NCI-H1436 treated with DMSO at 0.1 percent for 48 hours (cell line): Measurements from ENCODE around the gene BEX2.
A peak's percentile ranks its signal among the peaks of the same experiment; 100 is the strongest.
"Not testable (repeated sequence)": the region's sequence is repeated elsewhere in the genome, so short reads cannot be mapped to it uniquely, and the experiment has no call there.

Experiments used
- DNase-seq: peaks from one replicate; lab custom pipeline; 2025; lab: John Stamatoyannopoulos, UW

Gene BEX2

GRCh38 chrX:103310555-103311398 is at the start of gene BEX2:
BEX2 (minus strand) TSS chrX:103310990; CDS start chrX:103309976, 1,014 bp downstream.
- peak; percentile 56 for DNase-seq

DNA sequence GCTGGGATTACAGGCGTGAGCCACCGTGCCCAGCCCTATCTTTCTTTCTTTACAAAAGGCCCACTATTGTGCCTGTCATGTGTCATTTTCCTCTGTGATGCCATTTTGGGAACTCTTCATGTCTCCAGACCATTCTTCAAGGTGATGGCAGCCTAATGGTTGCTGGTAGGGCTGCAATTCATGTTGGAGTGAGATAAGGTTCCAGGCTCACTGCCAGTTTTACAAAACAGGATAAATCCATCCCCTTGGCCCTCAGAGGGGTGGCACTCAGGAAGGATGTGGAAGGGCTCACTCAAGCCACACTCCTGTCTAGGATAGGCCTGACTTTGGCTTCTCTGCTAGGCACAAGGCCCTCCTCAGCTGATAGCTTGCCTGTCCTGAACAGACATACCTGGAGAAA is 49.3 kb upstream of the BEX2 start:
- no peak for DNase-seq

DNA sequence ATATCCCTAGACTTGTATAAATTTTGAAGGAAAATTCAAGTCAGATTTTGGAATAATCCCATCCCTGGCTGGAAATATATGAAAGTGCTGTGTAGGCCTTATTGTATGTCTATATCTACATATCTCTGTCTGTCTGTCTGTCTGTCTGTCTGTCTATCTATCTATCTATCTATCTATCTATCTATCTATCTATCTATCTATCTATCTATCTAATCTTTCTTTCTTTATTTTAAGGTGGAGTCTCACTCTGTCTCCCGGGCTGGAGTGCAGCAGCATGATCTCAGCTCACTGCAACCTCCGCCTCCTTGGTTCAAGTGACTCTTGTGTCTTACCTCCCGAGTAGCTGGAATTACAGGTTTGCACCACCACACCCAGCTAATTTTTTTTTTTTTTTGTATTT is 48.8 kb upstream of the BEX2 start:
- DNase-seq, result not testable (repeated sequence)

DNA sequence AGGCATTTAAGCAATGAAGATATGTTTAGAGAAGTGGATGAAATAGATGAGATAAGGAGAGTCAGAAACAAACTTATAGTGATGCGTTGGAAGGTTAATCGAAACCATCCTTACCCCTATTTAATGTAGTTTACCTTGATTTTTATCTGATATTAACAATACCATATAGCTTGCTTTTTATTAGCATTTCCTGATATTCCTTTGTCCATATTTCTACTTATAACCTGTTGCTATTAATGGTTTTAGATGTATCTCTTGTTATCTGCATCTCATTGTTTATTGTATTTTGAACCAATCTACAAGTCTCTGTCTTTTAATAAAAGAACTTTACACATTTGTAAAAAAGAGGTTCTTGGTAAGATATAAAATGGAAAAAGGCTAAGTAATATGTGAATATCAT is 47.1 kb upstream of the BEX2 start:
- DNase-seq, result no peak

DNA sequence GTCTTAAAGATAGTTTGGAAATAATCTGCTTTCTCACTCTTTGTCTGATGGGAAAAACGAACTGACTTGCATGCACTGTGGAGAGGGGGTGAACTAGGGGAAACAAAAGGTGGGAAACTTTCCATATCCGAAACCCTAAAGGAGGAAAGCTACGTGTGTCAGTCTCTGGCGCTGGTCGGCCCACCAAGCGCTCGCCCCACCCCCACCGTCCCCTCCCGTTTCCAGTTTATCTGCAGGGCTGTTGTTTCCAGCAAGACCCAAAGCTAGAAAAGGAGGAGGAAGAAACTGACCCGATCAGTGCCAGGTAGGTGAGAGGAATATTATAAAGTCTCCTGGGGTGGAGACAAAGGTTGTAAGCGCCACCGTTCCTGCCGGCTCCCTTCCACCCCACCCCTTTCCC is 46.1 kb upstream of the BEX2 start:
- DNase-seq, result no peak

- peak; percentile 5 for DNase-seq
Observed at GRCh38 chrX:103356130-103356798, 45.5 kb upstream of the BEX2 start, which contains the start of gene TCEAL9. TCEAL9 (plus strand) TSS chrX:103356506; CDS start chrX:103357685, 1,179 bp downstream.

DNA sequence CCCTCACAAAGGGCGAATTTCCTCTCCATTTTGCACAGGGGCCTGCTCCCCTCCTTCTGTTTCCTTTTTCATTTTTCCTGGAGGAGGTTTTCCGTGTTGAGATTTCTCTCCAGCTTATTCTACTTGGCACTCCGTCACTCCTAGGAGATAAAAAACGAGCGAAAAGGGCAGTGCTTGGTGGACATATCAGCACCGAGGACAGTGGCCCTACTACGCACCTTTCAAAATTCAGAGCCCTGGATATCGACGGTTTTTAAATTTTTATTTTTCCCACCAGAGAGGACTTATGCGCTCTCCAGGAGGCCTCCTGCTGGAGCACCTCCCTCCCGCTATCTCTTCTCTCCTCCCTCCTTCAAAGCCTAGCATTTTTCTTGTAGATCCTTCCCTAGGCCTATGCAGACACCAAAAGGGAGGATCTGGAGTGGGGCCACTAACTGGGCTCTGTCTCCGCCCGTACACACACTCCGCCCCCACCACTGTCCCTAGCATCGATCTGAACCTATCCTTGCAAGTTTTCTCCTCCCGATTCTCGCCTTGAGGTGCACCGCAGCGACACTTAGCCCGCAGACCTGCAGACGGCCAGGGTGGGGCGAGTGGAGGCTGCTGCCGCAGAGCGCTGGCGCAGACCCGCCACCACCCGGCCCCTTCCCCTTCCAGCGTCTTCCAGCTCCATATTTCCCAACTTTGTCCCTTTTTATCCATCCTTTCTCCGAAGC is 37.0 kb upstream of the BEX2 start:
- no peak for DNase-seq

DNA sequence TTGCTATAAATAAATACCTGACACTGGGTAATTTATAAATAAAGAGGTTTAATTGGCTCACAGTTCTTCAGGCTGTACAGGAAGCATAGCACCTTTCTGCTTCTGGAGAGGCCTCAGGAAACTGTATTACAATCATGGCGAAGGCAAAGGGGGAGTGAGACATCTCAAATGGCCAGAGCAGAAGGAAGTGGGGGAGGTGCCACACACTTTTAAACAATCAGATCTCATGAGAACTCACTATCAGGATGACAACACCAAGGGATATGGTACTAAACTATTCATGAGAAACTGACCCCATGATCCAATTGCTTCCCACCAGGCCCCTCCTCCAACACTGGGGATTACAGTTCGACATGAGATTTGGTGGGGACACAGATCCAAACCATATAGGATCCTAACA is 33.8 kb upstream of the BEX2 start:
- DNase-seq, result no peak

DNA sequence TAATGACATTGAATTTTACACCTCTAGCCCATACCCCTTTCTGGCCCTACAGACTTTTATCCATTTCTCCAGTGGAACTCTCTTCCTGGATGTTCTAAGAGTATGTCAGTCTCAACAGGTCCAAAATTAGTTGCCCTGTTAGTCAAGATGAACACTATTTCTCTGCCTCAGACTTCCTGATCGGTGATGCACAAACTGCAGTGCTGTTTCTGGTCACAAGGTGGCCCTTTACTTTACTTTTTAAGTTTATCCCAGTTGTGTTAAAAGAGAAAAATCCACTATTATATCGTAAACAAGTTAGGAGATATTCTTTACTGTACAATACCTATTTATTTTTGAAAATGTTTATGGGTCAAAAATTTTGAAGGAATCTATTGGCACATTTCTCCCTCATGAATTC is 32.3 kb upstream of the BEX2 start:
- DNase-seq, result no peak

DNA sequence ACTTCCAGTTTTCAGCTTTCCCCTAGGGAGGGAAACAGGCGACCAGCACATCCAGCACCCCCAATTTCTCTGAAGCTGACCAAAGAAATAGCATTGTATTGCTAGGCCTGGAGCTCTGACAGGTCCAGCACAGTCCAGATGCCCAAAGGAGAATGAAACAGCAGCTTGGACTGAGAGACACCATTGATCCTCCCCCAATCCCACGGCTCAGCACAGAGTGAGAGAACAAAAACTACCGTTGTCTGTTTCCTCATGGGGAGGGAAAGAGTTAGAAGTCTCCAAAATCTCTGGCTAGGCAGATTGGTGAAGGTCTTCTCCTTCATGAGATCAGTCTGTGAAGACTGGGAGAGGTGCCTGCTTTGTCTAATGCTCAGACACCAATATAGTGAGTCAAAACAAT is 27.9 kb upstream of the BEX2 start:
- no peak for DNase-seq

GRCh38 chrX:103330681-103331288 is 20.0 kb upstream of the BEX2 start:
- DNase-seq, result no peak

- DNase-seq, result no peak
Observed at GRCh38 chrX:103329991-103330390, 19.2 kb upstream of the BEX2 start, which contains the start of gene TCEAL7. TCEAL7 (plus strand) TSS chrX:103330239; CDS start chrX:103331404, 1,165 bp downstream.

- DNase-seq, result no peak
Observed at GRCh38 chrX:103311399-103311780, 600 bp upstream of the BEX2 start.

- DNase-seq, result no peak
Observed at GRCh38 chrX:103309860-103310554, 783 bp downstream of the BEX2 start.

DNA sequence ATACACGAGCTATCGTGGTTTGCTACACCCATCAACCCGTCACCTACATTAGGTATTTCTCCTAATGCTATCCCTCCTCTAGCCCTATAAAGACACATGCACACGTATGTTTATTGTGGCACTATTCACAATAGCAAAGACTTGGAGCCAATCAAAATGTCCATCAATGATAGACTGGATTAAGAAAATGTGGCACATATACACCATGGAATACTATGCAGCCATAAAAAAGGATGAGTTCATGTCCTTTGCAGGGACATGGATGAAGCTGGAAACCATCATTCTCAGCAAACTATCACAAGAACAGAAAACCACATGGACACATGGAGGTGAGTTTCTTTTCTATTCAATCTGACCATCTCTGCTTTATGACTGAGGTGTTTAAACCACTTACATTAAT is 5.1 kb downstream of the BEX2 start:
- not testable (repeated sequence) for DNase-seq

- DNase-seq, result no peak
Observed at GRCh38 chrX:103304705-103305104, 6.1 kb downstream of the BEX2 start.

DNA sequence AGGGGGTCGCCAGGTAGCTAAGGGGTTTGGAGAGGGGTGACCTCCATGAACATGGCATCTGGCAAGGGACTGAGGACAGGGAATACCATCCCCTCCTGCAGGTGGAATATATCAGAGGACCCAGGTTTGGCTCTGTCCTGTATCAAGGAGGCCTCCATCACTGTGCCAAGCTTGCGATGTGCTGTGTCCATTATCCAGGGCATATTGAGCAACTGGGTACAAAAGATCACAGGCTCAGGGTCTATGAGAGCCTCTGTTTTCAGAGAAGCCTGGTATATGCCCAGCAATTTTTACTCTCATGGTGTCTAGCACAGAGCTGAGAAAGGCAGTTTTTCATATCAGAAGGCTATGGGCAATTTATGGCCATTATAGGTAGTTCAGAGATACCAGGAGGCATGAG is 17.7 kb downstream of the BEX2 start:
- DNase-seq, result no peak

GRCh38 chrX:103279624-103280023 is 31.2 kb downstream of the BEX2 start:
- no peak for DNase-seq

DNA sequence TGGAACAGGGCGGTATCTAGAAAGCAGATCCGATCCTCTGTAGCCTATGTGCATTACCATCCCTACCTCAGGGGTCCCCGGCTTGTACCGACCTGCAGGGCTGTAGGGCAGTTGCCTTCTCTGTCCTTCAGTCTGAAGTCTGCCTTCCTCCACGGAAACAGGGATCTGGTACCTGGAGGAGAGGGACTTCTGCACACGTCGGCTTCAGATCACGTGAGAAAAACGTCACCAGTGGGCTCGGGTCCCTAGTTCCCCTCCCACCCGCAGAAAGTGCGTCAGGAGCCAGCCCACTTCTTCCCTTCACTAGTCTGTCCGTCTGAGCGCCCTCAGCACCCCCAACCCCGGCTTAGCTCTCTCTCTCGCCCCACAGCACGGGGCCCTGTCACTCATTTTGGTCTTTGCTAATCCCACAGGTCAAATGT is 34.2 kb downstream of the BEX2 start, which contains the start of gene TCEAL5:
TCEAL5 (minus strand) TSS at position 170 of the 422 bp plus-strand sequence. CDS start 2,187 bp downstream, outside the sequence.
- DNase-seq, result no peak

DNA sequence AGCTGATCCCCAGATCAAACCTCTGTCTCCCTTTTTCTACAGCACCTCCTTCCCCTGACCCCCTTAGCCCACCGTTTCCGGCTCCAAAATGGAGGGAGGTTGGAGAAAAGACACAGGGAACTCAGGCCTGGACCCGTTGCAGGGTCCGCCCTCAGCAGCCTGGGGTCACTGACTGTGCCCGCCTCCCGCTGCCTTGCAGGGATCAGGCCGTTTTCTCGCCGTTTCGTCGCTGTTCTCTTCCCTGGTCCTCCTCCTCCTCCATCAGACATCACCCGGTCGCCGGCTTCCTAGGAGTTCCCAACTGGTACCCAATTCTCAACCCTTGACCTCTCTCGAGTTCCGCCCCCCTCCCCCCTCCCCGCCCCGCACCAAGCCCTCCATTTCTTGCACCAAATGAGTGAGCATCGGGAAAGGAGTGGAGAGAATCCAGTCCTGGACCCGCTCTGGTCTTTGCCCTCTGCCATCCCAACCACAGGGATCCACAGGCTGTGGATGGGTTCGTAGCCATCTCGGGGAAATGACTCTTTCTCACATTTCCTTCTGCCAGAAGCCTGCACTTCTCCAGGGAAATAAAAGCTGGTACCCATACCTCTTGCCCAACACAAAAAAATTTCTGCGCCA is 34.7 kb downstream of the BEX2 start:
- no peak for DNase-seq

- no peak for DNase-seq
Observed at GRCh38 chrX:103274284-103274683, 36.5 kb downstream of the BEX2 start.
